HG02678 (cell line): ENCODE data around the gene APOC3.

Source experiments
- ATAC-seq: cut with Tn5 transposase; IDR thresholded peaks from one replicate; pipeline ENCODE4 v1.9.1; 2021; ENCODE audit warnings: mild to moderate bottlenecking, moderate library complexity; ENCODE audit not compliant: unreplicated experiment

The APOC3 gene

DNA sequence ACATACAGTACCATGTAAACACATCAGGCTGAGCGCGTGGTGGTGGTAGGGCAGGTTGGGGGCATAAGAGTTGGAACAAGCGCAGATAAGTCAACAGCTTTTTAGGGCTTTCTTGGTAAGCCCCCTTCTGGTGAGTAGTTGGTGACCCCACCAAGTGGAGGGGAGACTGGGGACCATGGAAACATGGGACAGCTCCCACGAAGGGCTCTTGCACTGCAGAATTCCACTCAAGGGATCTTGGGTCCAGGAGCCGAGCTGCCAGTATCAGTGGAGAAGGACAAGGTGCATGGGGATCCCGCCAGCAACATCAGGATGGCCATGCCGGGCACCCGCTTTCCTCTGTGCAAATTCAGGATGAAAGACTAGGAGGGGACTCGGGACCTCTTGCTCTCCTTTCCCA is 14.0 kb downstream of the APOC3 start:
- ATAC-seq, result no peak

DNA sequence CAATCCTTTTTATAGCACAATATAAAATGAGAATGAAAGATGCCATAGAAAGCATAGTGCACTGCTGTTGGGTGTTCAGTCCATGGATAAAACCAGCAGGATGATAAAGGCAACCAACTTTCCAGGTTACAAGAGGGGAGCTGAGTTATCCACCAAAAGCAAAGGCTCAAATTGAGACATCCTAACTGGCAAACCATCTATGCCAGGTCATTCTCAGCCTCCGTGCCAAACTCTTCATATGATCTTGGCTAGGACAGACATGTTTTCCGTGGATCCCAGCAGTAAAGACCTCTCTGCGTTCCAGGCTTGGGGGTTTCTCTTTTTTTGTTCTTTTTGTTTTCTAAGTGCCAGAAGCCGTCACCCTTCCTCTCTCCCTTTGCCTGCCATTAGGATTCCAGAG is 15.0 kb downstream of the APOC3 start:
- ATAC-seq, result no peak

DNA sequence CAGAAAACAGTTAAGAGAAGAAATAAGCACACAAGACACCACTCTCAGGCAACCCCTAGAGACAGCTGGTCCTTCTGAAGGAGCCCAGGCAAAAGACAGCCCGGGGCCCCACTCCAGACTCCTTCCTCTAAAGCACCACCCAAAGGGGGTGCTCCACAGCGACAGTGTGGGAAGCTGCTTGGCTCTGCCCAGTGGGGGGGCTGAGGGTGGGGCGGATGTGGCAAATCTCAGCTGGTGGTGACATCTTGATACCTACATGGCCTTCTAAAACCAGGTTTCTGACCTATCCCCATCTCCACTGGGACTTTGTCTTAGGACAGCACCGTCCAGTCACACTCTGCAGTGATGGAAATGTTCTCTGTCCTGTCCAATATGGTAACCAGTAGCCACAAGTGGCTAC is 17.9 kb downstream of the APOC3 start:
- no peak for ATAC-seq

DNA sequence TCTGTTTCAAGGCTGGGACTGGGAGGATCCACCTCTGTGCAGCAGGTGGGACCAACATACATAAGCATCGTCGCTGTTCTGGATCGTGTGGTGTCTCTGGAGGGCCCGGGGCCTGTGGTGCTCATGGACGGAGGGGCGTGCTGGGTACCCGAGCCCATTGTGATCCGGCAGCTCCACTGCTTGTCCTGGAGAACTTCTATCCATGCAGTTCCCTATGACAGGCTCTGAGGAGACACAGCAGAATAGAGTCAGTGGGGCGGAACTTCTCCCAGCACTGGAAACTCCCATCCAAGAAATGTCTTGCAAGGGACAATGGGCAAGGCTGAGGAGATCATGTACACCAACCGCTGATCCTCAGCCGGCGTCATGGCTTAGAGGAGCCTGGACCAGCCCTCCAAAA is 19.4 kb downstream of the APOC3 start:
- ATAC-seq, result no peak

- ATAC-seq, result no peak
These were observed 19.8 kb downstream of the APOC3 start for GRCh38 chr11:116849486-116849885.

DNA sequence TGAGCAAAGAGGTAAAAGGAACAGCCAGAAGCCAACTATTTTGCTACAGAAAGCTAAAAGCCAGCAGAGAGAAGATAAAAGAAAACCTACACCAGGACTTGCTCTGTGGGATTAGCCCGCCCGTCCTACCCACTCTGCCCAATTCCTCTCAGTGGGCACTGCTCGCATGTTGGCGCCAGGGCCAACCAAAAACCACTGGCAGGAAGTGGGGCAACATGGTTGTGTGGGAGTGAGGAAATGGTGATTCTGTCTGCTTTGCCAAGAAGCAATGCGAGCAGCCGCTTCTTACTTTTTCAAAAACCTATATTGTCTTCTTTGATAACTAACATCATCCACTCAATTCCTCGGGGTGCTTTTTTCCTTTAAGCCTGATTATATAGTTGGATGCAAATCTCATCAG is 21.9 kb downstream of the APOC3 start:
- no peak for ATAC-seq

- ATAC-seq, result no peak
These were observed 22.7 kb downstream of the APOC3 start for GRCh38 chr11:116852261-116853031.

DNA sequence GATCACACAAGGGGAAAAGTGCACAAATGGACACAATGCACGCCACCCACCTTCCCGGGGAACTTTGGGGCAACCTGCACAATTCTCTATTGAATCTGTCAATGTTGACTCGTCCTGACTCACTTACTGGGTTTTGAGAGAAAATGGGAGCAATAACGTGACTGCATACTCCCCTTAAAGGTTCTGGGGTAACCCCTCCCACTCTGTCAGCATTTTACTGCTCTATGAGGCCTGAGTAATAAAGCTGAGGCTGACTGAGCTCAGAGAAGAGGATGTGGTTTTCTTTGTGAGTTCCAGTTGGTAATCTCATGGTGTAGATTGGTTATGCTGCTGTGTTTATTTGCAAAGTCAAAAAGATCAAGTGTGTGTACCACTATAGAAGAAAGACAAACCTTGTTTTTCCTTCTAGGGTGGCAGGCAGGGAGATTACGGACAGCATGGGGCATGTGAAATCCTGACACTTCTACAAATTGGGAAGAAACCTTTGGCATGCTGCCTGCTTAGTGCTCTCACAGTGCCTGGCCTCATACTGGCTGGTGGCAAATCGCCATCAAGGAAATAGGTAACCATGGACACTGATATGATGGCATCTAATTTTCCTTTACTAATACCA is 23.9 kb downstream of the APOC3 start:
- peak; percentile 93 for ATAC-seq

DNA sequence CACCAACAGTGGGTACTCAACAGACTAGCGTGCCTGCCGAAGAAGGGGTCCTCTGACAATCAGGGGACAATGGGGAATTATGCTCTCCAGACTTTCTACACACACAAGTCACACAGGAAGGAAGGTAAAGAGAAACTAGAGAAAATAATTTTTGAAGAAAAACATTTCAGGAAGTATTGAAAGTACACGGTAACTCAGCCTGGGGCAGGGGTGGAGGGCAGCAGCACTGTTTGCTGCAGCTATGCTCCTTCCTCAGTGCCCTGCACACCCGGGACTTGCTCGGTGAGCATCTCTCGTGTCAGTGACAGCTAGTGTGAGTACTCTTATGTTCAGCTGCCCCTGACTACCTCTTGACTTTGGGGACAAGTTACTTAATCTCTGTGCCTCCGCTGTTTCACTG is 25.7 kb downstream of the APOC3 start:
- no peak for ATAC-seq

DNA sequence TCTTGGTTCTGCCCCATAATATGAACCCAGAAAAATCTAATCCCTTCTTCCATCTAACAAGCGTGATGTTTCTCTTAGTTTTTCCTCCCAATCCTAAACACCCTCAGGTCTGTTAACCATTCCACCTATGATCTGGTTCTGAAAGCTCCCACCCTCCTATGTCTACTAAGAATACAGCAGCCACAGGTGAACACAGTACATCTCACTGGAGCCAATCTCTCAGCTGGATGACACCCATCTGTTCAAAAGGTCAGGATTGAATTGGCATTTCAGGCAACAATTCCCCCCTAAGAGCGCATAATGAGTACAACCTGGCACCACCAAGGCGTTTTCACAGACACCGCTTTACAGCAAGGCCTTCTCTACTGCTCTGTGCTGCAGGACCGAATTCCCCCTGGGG is 26.7 kb downstream of the APOC3 start:
- no peak for ATAC-seq

GRCh38 chr11:116857316-116857715 is 27.6 kb downstream of the APOC3 start:
- ATAC-seq, result no peak

- ATAC-seq, result no peak
These were observed 28.2 kb downstream of the APOC3 start for GRCh38 chr11:116857936-116858335.

- ATAC-seq, result no peak
These were observed 29.5 kb downstream of the APOC3 start for GRCh38 chr11:116859175-116859574.

- ATAC-seq, result no peak
These were observed 30.6 kb downstream of the APOC3 start for GRCh38 chr11:116860303-116860702.

DNA sequence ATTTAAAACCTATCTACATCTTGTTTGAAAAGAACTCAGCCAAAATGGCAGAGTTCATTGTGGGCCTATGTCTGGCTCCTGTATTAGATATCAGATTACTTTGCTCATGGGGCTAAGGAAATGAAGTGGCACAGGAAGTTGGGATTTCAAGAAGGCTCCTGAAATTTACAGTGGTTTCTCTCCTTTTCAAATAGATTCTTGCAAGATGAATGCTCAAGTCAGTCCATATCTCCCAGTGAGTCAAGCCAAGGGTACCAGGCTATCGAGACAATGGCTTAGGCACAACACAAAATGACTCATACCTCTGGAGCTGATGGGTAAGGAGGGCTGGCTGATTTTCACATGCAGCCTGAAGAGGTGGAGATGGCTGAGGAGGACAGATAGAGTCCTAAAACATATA is 31.8 kb downstream of the APOC3 start:
- ATAC-seq, result no peak

DNA sequence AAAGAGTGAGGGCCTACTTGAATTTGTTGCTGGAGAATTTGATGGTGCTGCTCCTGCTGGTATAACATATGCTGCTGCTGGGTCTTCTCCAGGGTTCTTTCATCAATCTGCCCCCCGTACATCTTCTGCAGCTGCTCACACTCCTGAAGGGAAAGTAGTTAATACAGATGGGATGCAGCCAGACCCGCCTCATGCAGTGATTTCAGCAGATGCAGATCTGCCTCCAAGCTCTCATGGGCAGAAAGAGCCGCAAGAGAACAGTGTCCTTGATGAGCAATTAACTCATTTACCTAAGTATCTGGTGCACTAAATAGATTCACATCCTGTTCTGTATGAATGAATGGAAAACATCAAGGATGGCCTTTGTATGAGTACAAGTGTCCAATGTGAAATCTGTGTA is 32.5 kb downstream of the APOC3 start:
- no peak for ATAC-seq

DNA sequence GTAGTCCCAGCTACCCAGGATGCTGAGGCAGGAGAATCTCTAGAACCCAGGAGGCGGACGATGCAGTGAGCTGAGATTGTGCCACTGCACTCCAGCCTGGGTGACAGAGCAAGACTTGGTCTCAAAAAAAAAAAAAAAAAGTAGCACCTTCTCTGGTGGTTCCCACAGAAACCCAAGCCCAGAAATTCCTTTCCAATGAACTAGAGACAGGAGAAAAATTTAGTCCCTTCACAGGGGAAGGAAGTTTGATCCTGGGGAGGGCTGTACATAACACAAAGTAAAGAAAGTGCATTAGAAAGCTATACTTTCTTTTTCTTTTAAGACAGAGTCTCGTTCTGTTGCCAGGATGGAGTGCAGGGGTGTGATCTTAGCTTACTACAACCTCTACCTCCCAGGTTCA is 33.2 kb downstream of the APOC3 start:
- ATAC-seq, result no peak

DNA sequence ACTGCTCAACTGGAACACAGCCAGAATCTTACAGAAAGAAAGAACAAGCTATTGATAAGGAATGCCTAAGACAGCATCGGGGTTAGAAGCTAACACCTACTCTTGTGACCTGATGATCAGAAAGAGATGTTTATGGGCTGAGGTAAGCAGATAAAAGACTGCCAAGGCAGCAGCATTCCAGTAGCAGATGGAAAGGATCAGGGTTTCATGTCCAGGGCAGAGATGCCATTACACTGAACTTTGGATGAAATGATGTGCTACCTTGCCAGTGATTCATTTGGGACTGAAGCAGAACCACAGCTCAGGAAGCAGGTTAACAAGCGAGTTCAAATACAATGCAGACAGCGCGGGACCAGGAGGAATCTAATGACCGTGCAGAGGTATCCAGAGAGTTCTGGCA is 34.8 kb downstream of the APOC3 start:
- no peak for ATAC-seq

DNA sequence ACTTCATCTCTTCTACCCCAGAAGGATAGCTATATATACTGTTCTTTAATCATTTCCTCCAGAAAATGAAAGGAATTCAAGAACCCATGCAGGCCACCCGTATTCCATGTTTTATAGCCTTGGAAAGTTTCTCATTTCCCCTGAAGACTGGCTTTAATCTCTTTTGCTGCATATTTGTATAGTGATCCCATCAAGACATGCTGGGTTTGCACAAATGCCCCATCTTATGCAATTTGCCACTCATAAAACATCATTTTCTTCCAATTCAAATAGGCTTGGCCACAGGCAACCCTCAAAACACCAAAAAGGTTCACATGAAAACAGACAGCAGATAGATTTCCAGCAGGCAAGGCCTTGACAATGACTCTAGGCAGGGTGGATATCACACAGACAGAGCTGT is 36.0 kb downstream of the APOC3 start:
- ATAC-seq, result no peak

DNA sequence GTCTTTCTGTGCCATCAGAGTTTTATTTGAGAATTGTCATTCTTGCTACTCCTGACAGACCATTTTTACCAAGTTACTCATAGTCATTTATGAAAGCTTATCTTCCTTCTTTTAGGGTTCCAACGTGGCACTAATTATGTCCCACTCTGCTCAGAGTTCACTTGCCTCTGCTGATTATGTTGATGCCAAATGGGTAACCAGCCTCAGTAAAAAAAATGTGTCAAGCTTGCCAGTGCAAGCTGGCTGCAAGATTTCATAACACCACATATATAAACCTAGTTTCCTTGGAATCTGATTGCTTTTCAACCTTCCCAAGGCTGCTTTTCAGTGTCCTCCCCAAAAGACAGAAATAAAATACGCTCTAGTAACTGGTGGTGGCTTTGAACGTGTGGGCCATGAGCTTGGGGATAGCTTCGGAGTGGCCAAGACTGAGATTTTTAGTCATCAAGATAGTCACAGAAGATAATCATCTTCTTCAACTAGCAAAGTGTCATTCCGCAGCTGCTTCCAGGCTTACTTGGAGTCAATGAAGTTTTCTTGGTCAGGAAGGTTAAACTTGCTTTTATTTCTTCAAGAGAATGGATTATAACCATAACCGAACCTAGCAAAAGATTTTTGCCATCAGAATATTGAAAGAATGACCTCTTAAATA is 37.2 kb downstream of the APOC3 start:
- ATAC-seq, result no peak

DNA sequence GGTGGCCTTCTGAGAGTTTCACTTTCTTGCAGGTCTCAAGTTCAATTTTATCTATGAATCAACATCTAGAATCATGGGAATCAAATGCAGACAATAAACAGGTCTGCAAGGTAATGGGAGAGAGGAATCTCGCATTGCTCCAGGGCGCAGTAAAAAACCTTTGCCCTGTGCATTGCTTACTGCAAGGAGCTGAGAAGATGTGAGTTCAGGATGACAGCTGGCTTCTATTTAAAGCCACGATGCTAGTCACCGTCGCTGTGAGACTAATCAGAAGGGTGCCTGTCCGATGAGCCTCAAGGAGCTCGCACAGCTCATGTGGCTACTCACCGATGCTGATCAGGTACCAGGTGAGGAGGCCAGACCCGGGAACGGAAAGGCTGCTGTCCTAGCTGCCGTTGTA is 37.9 kb downstream of the APOC3 start:
- ATAC-seq, result no peak

DNA sequence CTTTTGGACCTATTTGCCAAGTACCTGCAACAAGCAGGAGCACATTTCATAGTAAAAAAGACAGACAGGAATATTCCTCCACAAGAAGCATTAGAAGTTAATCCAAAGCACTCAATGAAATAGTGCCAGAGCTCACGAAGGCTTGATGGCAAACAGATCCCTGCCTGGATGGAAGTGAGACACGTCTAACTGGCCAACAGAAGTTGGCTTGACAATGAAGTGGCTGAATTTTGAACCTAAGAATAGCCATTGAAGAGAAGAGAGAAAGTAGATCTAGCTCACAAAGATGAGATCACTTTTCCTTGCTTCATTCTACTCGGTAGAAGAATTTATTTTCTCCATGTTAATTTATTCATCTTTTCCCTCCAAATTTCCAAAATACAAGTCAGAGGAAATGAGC is 38.4 kb downstream of the APOC3 start:
- no peak for ATAC-seq
